Mesendoderm (in vitro differentiated cells): ENCODE results near the gene CNGB1.
A peak's percentile ranks its signal among the peaks of the same experiment; 100 is the strongest.

Experiments
- DNase-seq: peaks from one replicate; pipeline ENCODE4 v3.0.0; 2013
- H2AK5ac ChIP-seq: 2 replicates; pipeline ENCODE4 v1.6.1; 2013; ENCODE audit warnings: low read length, inconsistent platforms
- H2BK120ac ChIP-seq: 2 replicates; pipeline ENCODE4 v1.6.1; 2013; ENCODE audit warnings: low read depth, mild to moderate bottlenecking, low read length, moderate library complexity, mixed read lengths
- H2BK15ac ChIP-seq: replicated peaks from 2 replicates; pipeline ENCODE4 v1.6.1; 2013; ENCODE audit warnings: low read depth, mild to moderate bottlenecking, moderate library complexity
- H2BK5ac ChIP-seq: 2 replicates; pipeline ENCODE4 v1.6.1; 2013; ENCODE audit warnings: low read length, inconsistent platforms
- H3K18ac ChIP-seq: 2 replicates; pipeline ENCODE4 v1.6.1; 2013; ENCODE audit warnings: mild to moderate bottlenecking, low read length, mixed read lengths
- H3K23ac ChIP-seq: one replicate; pipeline ENCODE4 v1.6.1; 2013; ENCODE audit warnings: low read length
- H3K27ac ChIP-seq: 2 replicates; pipeline ENCODE4 v1.5.1; 2013; ENCODE audit warnings: low read depth, mild to moderate bottlenecking, inconsistent platforms, low read length, moderate library complexity
- H3K27me3 ChIP-seq: 2 replicates; pipeline ENCODE4 v1.6.1; 2013; ENCODE audit warnings: low read length, control low read depth, mild to moderate bottlenecking, inconsistent platforms; ENCODE audit not compliant: insufficient read depth, poor library complexity
- H3K36me3 ChIP-seq: 2 replicates; pipeline ENCODE4 v1.6.1; 2013; ENCODE audit warnings: low read length, inconsistent platforms; ENCODE audit not compliant: control insufficient read depth, insufficient read depth
- H3K4ac ChIP-seq: one replicate; pipeline ENCODE4 v1.6.1; 2013; ENCODE audit warnings: low read depth, mild to moderate bottlenecking, low read length, moderate library complexity
- H3K4me1 ChIP-seq: 2 replicates; pipeline ENCODE4 v1.6.1; 2013; ENCODE audit warnings: low read depth, low read length, inconsistent platforms; ENCODE audit not compliant: control insufficient read depth
- H3K4me2 ChIP-seq: 2 replicates; pipeline ENCODE4 v1.6.1; 2013; ENCODE audit warnings: low read length
- H3K4me3 ChIP-seq: 2 replicates; pipeline ENCODE4 v1.5.1; 2013; ENCODE audit warnings: mild to moderate bottlenecking, low read length
- H3K56ac ChIP-seq: one replicate; pipeline ENCODE4 v1.6.1; 2013; ENCODE audit warnings: low read length
- H3K79me1 ChIP-seq: 2 replicates; pipeline ENCODE4 v1.6.1; 2013; ENCODE audit warnings: low read length, inconsistent platforms
- H3K79me2 ChIP-seq: 2 replicates; pipeline ENCODE4 v1.6.1; 2013; ENCODE audit warnings: mild to moderate bottlenecking, low read length; ENCODE audit not compliant: control insufficient read depth, insufficient read depth
- H3K9ac ChIP-seq: 2 replicates; pipeline ENCODE4 v1.6.1; 2013; ENCODE audit warnings: low read length, inconsistent platforms
- H4K5ac ChIP-seq: one replicate; pipeline ENCODE4 v1.6.1; 2013; ENCODE audit warnings: low read length
- H4K8ac ChIP-seq: one replicate; pipeline ENCODE4 v1.6.1; 2013; ENCODE audit warnings: low read depth, mild to moderate bottlenecking, control low read depth, low read length, moderate library complexity
- WGBS: extraction: QIAGEN DNeasy Blood & Tissue Kit; methylation state at CpG from one replicate; pipeline ENCODE4 v1.1.7; 2013; ENCODE audit warnings: low lambda C conversion rate, missing lambda C conversion rate; ENCODE audit not compliant: insufficient coverage; ENCODE audit errors: extremely low coverage; 5-methylcytosine and 5-hydroxymethylcytosine counted together

Gene CNGB1

GRCh38 chr16:57995721-57996405 is 24.9 kb upstream of the CNGB1 start:
- DNase-seq = no peak
- H2AK5ac ChIP-seq = no peak overlapping the region
- no peak overlapping the region for H3K56ac ChIP-seq
- peaks cover 3% of the 10 kb centered on the region for H3K36me3 ChIP-seq
- no peak overlapping the region for H3K18ac ChIP-seq
- H3K27ac ChIP-seq = no peak overlapping the region
- H3K4me1 ChIP-seq = peaks cover 12% of the 10 kb centered on the region
- no peak overlapping the region for H3K23ac ChIP-seq
- H3K27me3 ChIP-seq = no peaks in the 10 kb centered on the region
- no peak overlapping the region for H3K4me2 ChIP-seq
- H3K79me1 ChIP-seq = peaks cover 2% of the 10 kb centered on the region
- no peak overlapping the region for H2BK15ac ChIP-seq
- H3K79me2 ChIP-seq = no peaks in the 10 kb centered on the region
- H4K8ac ChIP-seq = no peak overlapping the region
- H4K5ac ChIP-seq = no peak overlapping the region
- no peak overlapping the region for H2BK120ac ChIP-seq
- no CpG with 5 or more reads among the region's 18 CpGs for WGBS
- no peak overlapping the region for H3K4ac ChIP-seq
- H3K9ac ChIP-seq = no peak overlapping the region
- H2BK5ac ChIP-seq = no peak overlapping the region
- H3K4me3 ChIP-seq = no peak overlapping the region

- WGBS = no CpG with 5 or more reads among the region's 4 CpGs
- Histone ChIP-seq H3K27ac (no peak overlapping the region), H3K79me1 (peaks cover 2% of the 10 kb centered on the region), H3K4me3 (no peak overlapping the region), H3K36me3 (peaks cover 3% of the 10 kb centered on the region), H3K4me2 (no peak overlapping the region), H3K4ac (no peak overlapping the region), H4K5ac (no peak overlapping the region), H3K9ac (no peak overlapping the region), H2BK15ac (no peak overlapping the region), H3K18ac (no peak overlapping the region), H4K8ac (no peak overlapping the region), H3K4me1 (peaks cover 12% of the 10 kb centered on the region), H2BK5ac (no peak overlapping the region), H3K79me2 (no peaks in the 10 kb centered on the region), H2AK5ac (no peak overlapping the region), H3K56ac (no peak overlapping the region), H3K27me3 (no peaks in the 10 kb centered on the region), H3K23ac (no peak overlapping the region), H2BK120ac (no peak overlapping the region)
- DNase-seq = peak; percentile 74
Measured at GRCh38 chr16:57994778-57995177, 23.9 kb upstream of the CNGB1 start.

GRCh38 chr16:57994361-57994760 is 23.4 kb upstream of the CNGB1 start:
- no CpG with 5 or more reads among the region's 4 CpGs for WGBS
- no peak overlapping the region for H3K23ac ChIP-seq
- no peak overlapping the region for H3K4me2 ChIP-seq
- H2BK120ac ChIP-seq = no peak overlapping the region
- peaks cover 2% of the 10 kb centered on the region for H3K79me1 ChIP-seq
- H3K18ac ChIP-seq = no peak overlapping the region
- no peak overlapping the region for H3K9ac ChIP-seq
- H3K36me3 ChIP-seq = peaks cover 3% of the 10 kb centered on the region
- H3K27me3 ChIP-seq = no peaks in the 10 kb centered on the region
- H2BK15ac ChIP-seq = no peak overlapping the region
- no peak overlapping the region for H2AK5ac ChIP-seq
- no peak overlapping the region for H3K27ac ChIP-seq
- no peak overlapping the region for H3K4me3 ChIP-seq
- H3K4ac ChIP-seq = no peak overlapping the region
- no peak overlapping the region for H4K5ac ChIP-seq
- H3K79me2 ChIP-seq = no peaks in the 10 kb centered on the region
- peaks cover 8% of the 10 kb centered on the region for H3K4me1 ChIP-seq
- H3K56ac ChIP-seq = no peak overlapping the region
- DNase-seq = no peak
- H2BK5ac ChIP-seq = no peak overlapping the region
- H4K8ac ChIP-seq = no peak overlapping the region

- no peak overlapping the region for H3K23ac ChIP-seq
- no peak overlapping the region for H2BK15ac ChIP-seq
- no peak overlapping the region for H3K4me3 ChIP-seq
- H2BK5ac ChIP-seq = no peak overlapping the region
- H2AK5ac ChIP-seq = no peak overlapping the region
- H3K79me2 ChIP-seq = no peaks in the 10 kb centered on the region
- no peak overlapping the region for H3K27ac ChIP-seq
- H3K27me3 ChIP-seq = no peaks in the 10 kb centered on the region
- no peak overlapping the region for H3K56ac ChIP-seq
- no peak overlapping the region for H3K4ac ChIP-seq
- no peaks in the 10 kb centered on the region for H3K79me1 ChIP-seq
- H3K4me2 ChIP-seq = no peak overlapping the region
- peaks cover 5% of the 10 kb centered on the region for H3K4me1 ChIP-seq
- no peak overlapping the region for H2BK120ac ChIP-seq
- no peak overlapping the region for H4K5ac ChIP-seq
- WGBS = no CpG with 5 or more reads among the region's 5 CpGs
- no peak overlapping the region for H4K8ac ChIP-seq
- H3K9ac ChIP-seq = no peak overlapping the region
- no peak for DNase-seq
- H3K18ac ChIP-seq = no peak overlapping the region
- H3K36me3 ChIP-seq = peaks cover 3% of the 10 kb centered on the region
Measured at GRCh38 chr16:57993897-57994296, 23.0 kb upstream of the CNGB1 start.

- Histone ChIP-seq H3K79me1 (no peaks in the 10 kb centered on the region), H2AK5ac (no peak overlapping the region), H3K27me3 (no peaks in the 10 kb centered on the region), H4K8ac (no peak overlapping the region), H3K4ac (no peak overlapping the region), H3K27ac (no peak overlapping the region), H3K4me1 (peaks cover 3% of the 10 kb centered on the region), H3K9ac (no peak overlapping the region), H3K36me3 (peaks cover 3% of the 10 kb centered on the region), H3K56ac (peak overlapping the region; percentile 30), H2BK5ac (no peak overlapping the region), H2BK15ac (no peak overlapping the region), H3K79me2 (no peaks in the 10 kb centered on the region), H3K23ac (no peak overlapping the region), H3K4me2 (no peak overlapping the region), H2BK120ac (no peak overlapping the region), H3K18ac (no peak overlapping the region), H4K5ac (no peak overlapping the region), H3K4me3 (no peak overlapping the region)
- DNase-seq = no peak
- WGBS = no CpG with 5 or more reads among the region's 8 CpGs
Measured at GRCh38 chr16:57993438-57993837, 22.5 kb upstream of the CNGB1 start.

GRCh38 chr16:57992084-57992483 is 21.2 kb upstream of the CNGB1 start:
- no peaks in the 10 kb centered on the region for H3K27me3 ChIP-seq
- H2AK5ac ChIP-seq = no peak overlapping the region
- H3K4me2 ChIP-seq = no peak overlapping the region
- no peak overlapping the region for H3K4me3 ChIP-seq
- H2BK120ac ChIP-seq = no peak overlapping the region
- no peak overlapping the region for H4K8ac ChIP-seq
- H3K18ac ChIP-seq = no peak overlapping the region
- no peaks in the 10 kb centered on the region for H3K4me1 ChIP-seq
- WGBS = no CpG with 5 or more reads among the region's 6 CpGs
- H3K56ac ChIP-seq = no peak overlapping the region
- H3K9ac ChIP-seq = no peak overlapping the region
- no peaks in the 10 kb centered on the region for H3K36me3 ChIP-seq
- H2BK5ac ChIP-seq = no peak overlapping the region
- H4K5ac ChIP-seq = no peak overlapping the region
- H2BK15ac ChIP-seq = no peak overlapping the region
- no peak for DNase-seq
- H3K79me2 ChIP-seq = no peaks in the 10 kb centered on the region
- H3K23ac ChIP-seq = no peak overlapping the region
- H3K27ac ChIP-seq = no peak overlapping the region
- no peak overlapping the region for H3K4ac ChIP-seq
- H3K79me1 ChIP-seq = no peaks in the 10 kb centered on the region
